ENCODE data around the gene SERPINB4.

SERPINB4 gene

GRCh38 chr18:63626431-63626830 lies 17.6 kb downstream of the SERPINB4 start:
- DNase-seq = no peak

DNA sequence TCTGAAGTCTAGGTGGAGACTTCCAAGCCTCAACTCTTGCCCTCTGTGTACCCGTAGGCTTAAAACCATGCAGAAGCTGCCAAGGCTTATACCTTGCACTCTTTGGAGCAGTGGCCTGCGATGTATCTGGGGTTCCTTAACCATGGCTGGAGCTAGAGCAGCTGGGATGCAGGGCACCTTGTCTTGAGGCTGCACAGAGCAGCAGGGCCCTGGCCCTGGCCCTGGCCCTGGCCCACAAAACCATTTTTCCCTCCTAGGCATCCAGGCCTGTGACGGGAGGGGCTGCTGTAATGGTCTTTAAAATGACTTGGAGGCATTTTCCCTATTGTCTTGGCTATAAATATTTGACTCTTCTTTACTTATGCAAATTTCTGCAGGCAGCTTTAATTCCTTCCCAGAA lies 19.2 kb downstream of the SERPINB4 start:
- no peak for DNase-seq

DNA sequence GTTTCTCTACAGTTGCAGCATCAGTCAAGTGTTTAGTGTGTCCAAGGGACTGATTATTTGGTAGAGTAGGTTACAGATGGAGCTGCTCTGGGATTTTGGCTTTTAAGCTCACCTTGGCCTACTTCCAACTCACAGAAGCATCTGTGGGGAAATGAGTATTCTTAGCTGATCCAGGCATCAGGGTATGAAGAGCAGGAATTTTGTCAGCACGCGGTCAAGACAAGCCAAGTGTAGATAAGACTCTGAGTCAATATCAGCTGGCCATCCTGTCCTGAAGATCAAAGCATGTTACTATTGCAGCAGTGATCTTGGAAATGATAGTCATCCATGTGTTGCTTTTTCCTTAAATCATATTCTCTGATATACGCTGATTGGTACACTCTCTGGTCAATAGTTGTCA lies 24.4 kb downstream of the SERPINB4 start:
- no peak for DNase-seq

GRCh38 chr18:63617915-63618234 lies 26.2 kb downstream of the SERPINB4 start:
- DNase-seq = no peak

GRCh38 chr18:63617049-63617914 lies 26.8 kb downstream of the SERPINB4 start:
- no peak for DNase-seq

GRCh38 chr18:63613420-63613819 lies 30.6 kb downstream of the SERPINB4 start:
- DNase-seq = no peak

- DNase-seq = no peak
Observed at GRCh38 chr18:63606526-63606925, 37.5 kb downstream of the SERPINB4 start.

GRCh38 chr18:63604791-63605567 lies 39.1 kb downstream of the SERPINB4 start:
- DNase-seq = no peak

- no peak for DNase-seq
Observed at GRCh38 chr18:63603772-63604171, 40.3 kb downstream of the SERPINB4 start.

DNA sequence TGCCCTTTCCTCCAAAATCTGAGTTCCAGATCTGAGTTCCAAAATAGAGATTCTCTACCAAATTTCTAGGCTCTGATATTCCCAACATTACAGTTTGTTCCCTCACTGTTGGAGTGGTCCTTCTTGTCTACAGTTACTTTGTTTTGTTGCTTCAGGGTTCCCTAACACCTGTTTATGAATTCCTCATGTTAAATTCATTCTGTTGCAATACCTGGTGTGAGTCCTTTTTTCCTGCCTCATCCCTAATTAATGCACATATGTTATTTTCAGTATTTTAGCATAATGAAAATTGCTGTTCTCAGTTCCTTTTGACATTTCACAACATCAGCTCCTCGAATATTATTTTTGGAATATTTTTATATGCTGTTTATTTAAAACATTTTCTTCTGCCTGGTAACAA lies 40.7 kb downstream of the SERPINB4 start:
- no peak for DNase-seq

DNA sequence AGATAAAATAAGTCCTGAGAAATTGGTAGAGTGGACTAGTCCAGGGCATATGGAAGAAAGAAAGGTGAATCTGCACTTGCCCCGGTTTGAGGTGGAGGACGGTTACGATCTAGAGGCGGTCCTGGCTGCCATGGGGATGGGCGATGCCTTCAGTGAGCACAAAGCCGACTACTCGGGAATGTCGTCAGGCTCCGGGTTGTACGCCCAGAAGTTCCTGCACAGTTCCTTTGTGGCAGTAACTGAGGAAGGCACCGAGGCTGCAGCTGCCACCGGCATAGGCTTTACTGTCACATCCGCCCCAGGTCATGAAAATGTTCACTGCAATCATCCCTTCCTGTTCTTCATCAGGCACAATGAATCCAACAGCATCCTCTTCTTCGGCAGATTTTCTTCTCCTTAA lies 47.1 kb downstream of the SERPINB4 start:
- DNase-seq = no peak

DNA sequence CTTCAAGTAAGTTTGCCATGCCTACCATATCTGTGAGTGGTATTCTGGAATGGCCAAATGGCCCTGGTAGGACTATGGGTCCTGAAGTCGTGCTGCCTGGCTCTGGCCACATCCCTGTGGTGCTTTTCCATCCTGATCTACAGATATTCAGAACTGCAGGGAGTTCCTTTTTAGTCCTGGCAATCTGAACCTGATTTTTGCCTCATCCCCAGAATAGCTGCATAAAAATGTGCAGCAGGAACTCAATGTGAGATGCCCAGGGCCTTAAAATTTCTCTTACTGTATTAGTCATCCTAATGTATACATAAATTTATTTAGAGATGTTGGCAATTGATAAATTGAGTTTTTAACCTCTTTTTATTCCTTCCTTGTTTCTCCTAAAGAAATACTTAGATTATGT lies 51.6 kb downstream of the SERPINB4 start:
- DNase-seq = no peak

GRCh38 chr18:63591725-63592124 lies 52.3 kb downstream of the SERPINB4 start:
- DNase-seq = no peak

GRCh38 chr18:63590966-63591695 lies 52.9 kb downstream of the SERPINB4 start:
- no peak for DNase-seq

- no peak for DNase-seq
Observed at GRCh38 chr18:63590373-63590772, 53.7 kb downstream of the SERPINB4 start.

DNA sequence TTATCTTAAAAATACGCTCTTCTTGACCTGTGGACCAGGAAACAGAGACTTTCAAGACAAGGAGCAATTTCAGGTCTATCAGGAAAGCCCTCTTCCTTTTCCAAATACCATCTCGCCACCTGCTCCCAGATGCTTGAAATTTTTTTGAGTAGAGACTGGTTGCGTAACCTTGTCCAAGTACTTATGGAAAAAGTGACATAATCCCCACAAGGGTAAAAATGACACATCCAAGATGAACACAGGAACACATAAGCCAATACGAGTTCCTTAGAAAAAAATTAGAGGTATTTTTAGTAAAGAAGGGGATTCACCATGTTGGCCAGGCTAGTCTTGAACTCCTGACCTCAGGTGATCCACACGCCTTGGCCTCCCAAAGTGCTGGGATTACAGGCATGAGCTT lies 55.1 kb downstream of the SERPINB4 start:
- no peak for DNase-seq
